GM20000 (cell line): ENCODE data around the gene B3GNT8.

ENCODE experiments used
- DNase-seq: peaks from one replicate; pipeline ENCODE4 v3.0.0; 2012; ENCODE audit warnings: low spot score
- CTCF ChIP-seq: IDR thresholded peaks from 2 replicates; pipeline ENCODE4 v1.5.1; 2012; ENCODE audit warnings: mild to moderate bottlenecking, control low read depth; ENCODE audit errors: extremely low read depth, missing control alignments

The B3GNT8 gene

DNA sequence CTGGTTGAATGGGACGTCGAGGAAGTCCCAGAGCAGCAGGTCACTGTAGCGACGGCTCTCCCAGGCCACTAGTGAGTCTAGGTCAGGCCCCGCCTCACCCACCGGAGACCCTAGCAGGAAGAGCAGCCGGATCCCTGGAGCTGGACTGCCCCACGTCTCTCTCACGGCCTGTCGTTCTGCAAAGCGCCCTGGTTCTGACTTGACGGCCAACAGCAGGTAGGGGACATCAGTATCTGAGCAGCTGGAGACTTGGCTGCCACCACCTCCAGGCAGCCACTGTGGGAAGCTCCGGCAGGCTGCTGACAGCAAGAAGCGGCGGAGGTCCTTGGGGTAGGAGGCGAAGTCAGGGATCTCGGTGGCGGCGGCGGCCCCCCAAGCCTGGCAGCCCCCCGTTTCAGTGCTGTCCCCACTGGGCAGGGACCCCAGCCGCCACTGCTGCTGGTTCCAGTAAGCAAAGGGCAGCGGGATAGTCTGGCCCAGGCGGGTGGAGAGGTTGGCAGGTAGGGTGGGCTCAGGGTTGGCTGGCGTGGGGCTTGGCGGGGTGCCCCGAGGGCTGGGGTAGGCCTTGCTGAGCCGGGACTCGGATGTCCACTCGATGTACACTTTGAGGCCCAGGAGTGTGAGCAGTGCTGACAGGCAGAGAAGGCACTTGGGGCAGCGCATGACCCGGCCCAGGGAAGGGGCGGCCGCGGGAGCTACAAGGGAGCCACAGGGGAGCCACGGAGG lies 895 bp downstream of the B3GNT8 start:
- TF ChIP-seq CTCF: no peak
- DNase-seq: no peak

DNA sequence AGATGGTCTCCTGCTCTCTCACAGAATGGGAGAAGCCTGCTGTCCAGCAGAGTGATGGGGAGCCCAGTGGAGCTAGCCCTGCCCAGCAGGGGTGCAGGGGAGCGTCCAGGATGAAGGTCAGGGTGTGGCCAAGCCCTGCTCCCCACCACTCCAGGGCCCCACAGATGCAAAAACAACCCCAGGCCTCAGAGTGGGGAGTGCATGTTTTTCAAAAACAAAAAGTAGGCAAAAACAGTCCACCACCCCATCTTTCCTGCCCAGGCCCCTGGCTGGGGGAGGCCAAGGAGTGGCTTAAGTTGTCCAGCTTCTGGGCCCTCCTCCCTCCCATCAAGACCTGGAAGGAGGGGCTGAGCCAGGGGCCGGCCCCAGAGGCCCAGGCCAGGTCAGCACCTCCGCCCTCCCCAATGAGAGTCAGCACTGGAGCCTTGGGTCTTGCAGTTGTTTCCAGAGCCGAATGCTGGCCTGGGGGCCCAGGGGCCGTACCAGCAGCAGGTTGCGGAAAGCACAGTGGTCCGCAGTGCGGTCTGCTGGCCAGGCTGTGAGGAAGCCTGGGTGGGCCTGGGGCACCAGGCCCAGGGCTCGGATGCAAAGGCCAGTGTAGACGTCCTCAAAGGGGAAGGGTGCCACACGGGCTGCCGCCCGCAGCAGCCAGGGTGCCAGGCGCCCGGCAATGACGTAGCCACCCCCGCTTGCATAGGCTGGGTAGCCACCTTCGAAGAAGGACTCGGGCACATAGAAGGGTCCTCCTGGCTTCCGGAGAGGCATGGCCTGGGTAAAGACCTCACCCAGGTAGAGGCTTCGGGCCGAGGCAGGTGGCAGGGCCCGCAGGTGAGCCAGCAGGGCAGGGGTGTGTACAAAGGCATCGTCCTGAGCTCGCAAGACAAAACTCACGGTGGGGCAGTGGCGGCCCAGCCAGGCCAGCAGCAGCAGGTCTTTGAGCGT lies 1.7 kb downstream of the B3GNT8 start:
- TF ChIP-seq CTCF: no peak
- no peak for DNase-seq

GRCh38 chr19:41424335-41425173 lies 2.6 kb downstream of the B3GNT8 start:
- DNase-seq: no peak

GRCh38 chr19:41422955-41423354 lies 4.2 kb downstream of the B3GNT8 start:
- no peak for TF ChIP-seq CTCF
- DNase-seq: no peak

More at GRCh38 chr19:41424335-41425173, 2.6 kb downstream of the B3GNT8 start:
- no peak for TF ChIP-seq CTCF

- TF ChIP-seq CTCF: no peak
Observed at GRCh38 chr19:41422456-41422855, 4.7 kb downstream of the B3GNT8 start.

DNA sequence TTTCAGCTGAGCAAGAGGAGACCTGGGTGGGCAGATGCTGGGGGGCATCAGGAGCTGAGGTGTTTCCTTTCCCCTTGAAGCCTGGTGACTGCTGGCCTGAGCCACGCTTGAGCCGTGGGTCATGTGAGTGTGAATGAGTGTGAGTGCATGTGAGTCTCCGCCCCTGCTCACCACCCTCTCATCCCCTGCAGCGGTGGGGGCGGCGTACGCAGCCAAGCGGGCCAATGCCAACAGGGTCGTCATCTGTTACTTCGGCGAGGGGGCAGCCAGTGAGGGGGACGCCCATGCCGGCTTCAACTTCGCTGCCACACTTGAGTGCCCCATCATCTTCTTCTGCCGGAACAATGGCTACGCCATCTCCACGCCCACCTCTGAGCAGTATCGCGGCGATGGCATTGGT lies 5.2 kb downstream of the B3GNT8 start:
- DNase-seq: no peak
- TF ChIP-seq CTCF: no peak

More at GRCh38 chr19:41422456-41422855, 4.7 kb downstream of the B3GNT8 start:
- DNase-seq: no peak
